NCI-H146 treated with DMSO at 0.1 percent for 48 hours (cell line): ENCODE results near the gene GNL3.
"Not testable (repeated sequence)": the region's sequence is repeated elsewhere in the genome, so short reads cannot be mapped to it uniquely, and the experiment has no call there.

Experiments used
- DNase-seq: peaks from one replicate; lab custom pipeline; 2025; ENCODE audit not compliant: unreplicated experiment; lab: John Stamatoyannopoulos, UW

Gene GNL3

GRCh38 chr3:52685709-52686691, at the start of gene GNL3, which contains the start of gene PBRM1:
Gene GNL3, plus strand, starts transcription at chr3:52686032. Its CDS starts 61 bp downstream, at chr3:52686093.
Gene PBRM1, minus strand, starts transcription at chr3:52685913.
- DNase-seq = peak; percentile 57

DNA sequence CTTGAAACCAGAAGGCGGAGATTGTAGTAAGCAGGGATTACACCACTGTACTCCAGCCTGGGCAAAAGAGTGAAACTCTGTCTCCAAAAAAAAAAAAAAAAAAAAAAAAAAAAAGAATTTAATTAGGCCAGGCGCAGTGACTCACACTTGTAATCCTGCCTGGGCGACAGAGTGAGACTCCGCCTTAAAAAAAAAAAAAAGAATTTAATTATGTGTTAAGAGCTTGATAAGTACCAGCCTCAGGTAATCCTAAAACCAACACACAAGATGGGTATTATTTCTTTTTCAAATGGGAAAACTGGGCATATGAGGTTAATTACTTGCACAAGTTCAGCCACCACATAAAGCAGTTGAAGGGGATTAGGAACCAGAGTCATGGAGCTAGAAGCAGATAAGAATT, 49.2 kb upstream of the GNL3 start:
- DNase-seq = peak; percentile 6

DNA sequence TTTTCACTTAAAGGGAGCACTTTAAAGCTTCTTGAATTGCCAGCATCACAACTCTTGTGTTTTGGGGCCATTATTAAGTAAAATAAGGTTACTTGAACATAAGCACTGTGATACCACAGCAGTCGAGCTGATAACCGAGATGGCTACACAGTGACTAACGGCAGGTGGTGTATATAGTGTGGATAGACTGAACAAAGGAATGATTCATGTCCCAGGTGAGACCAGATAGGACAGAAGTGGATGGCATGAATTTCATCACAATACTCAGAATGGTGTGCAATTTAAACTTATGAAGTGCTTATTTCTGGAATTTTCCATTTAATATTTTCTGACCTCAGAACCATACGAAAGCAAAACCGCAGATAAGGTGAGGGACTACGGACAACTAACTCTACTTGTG, 40.3 kb upstream of the GNL3 start:
- DNase-seq = peak; percentile 13

- no peak for DNase-seq
These were observed 36.2 kb upstream of the GNL3 start for GRCh38 chr3:52649461-52650210.

GRCh38 chr3:52650439-52650838, 35.4 kb upstream of the GNL3 start:
- DNase-seq = no peak

- DNase-seq = no peak
These were observed 34.2 kb upstream of the GNL3 start for GRCh38 chr3:52651592-52651991.

GRCh38 chr3:52655895-52656294, 29.9 kb upstream of the GNL3 start:
- no peak for DNase-seq

GRCh38 chr3:52660046-52660445, 25.8 kb upstream of the GNL3 start:
- DNase-seq = no peak

GRCh38 chr3:52663098-52663497, 22.7 kb upstream of the GNL3 start:
- no peak for DNase-seq

GRCh38 chr3:52670621-52671521, 15.0 kb upstream of the GNL3 start:
- DNase-seq = no peak

GRCh38 chr3:52671676-52672075, 14.2 kb upstream of the GNL3 start:
- DNase-seq = no peak

GRCh38 chr3:52676201-52676600, 9.6 kb upstream of the GNL3 start:
- not testable (repeated sequence) for DNase-seq

- DNase-seq = no peak
These were observed 7.3 kb upstream of the GNL3 start for GRCh38 chr3:52678265-52679198.

DNA sequence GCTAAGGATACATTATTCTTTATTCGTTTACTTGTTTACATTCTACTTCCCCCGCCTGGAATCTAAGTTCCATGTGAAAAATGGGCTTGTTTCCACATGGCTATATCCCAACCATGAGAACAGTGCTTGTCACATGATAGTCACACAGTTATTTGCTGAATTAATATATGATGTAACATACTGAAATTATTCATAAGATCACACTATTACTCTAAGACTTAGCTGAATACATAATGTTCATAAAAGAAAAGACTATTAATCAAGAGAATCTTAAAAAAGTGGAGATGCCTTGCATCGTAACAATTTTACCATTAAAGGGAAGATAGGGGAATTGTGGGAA, 6.7 kb upstream of the GNL3 start:
- DNase-seq = no peak

DNA sequence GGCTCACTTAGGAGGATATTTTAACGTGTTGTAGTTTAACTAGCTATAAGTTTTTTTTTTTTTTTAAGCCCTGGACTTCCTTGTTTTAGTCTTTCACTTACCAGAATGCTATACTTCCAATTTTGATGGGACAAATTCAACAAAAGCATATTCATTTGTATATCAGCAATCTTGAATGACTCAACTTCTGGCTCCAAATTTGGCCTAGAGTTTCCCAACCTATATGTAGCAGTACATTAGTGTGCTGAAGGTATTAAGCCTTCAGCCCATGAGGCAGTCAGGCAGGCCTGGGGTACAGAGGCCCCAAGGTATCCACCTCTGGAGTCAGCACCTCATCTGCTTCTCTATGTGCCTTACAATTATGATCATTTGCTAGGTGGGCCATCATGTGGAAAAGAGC, 6.0 kb upstream of the GNL3 start:
- no peak for DNase-seq

DNA sequence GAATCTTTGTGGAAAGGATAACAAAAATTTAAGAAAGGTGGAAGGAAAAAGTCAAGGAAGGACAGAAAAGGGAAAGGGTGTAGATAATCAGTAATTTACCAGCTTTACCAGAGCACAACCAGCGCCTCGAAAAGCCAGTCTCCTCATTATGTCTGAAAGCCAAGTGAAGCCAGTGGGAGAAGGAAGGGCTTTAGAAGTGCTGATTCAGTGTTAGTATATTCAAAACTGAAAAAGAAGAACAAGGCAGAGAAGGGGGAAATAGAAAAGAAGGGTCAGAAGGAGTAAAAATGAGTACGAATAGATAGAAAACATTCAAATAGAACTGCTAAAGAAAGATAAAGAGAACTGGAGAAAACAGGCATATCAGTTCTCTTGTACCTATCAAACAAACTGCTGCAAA, 4.2 kb upstream of the GNL3 start:
- DNase-seq = no peak

DNA sequence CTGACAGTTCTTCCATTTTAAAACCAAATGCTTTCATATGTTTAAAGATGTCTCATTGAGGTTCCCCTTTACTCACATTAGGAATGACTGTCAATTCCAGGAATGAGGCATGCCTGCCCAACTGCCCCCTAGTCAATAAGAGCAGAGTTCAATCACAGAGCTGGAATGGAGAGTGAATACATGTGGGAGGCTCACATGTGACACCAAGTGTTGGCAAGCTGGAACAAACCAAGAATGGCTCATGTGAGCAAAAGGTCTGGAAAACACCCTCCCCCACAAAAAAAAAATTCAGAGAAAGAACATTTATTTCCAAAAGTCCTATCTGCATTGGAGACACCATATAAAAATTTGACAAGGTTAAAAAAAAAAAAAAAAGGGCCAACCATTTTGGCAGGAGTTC, 3.8 kb upstream of the GNL3 start:
- no peak for DNase-seq

- DNase-seq = no peak
These were observed 2.2 kb upstream of the GNL3 start for GRCh38 chr3:52683611-52684010.

- DNase-seq = no peak
These were observed 1.6 kb upstream of the GNL3 start for GRCh38 chr3:52684184-52684583.

GRCh38 chr3:52685285-52685708, 535 bp upstream of the GNL3 start:
- peak; percentile 60 for DNase-seq
